Raji (cell line): Measurements from ENCODE around the gene KCNB1.

Experiments
- POLR2A ChIP-seq: IDR thresholded peaks from 2 replicates; pipeline ENCODE4 v1.6.1; 2011; ENCODE audit warnings: low read depth, low read length, control low read depth; ENCODE audit not compliant: insufficient read depth

The KCNB1 gene

GRCh38 chr20:49461894-49462620 lies 20.4 kb downstream of the KCNB1 start:
- TF ChIP-seq POLR2A: no peak

- no peak for TF ChIP-seq POLR2A
Observed at GRCh38 chr20:49460916-49461315, 21.6 kb downstream of the KCNB1 start.

GRCh38 chr20:49460131-49460530 lies 22.3 kb downstream of the KCNB1 start:
- no peak for TF ChIP-seq POLR2A

GRCh38 chr20:49459684-49460083 lies 22.8 kb downstream of the KCNB1 start:
- TF ChIP-seq POLR2A: no peak

- TF ChIP-seq POLR2A: no peak
Observed at GRCh38 chr20:49457444-49457843, 25.0 kb downstream of the KCNB1 start.

- TF ChIP-seq POLR2A: no peak
Observed at GRCh38 chr20:49456646-49457045, 25.8 kb downstream of the KCNB1 start.

- TF ChIP-seq POLR2A: no peak
Observed at GRCh38 chr20:49455691-49456090, 26.8 kb downstream of the KCNB1 start.

- no peak for TF ChIP-seq POLR2A
Observed at GRCh38 chr20:49452011-49452482, 30.4 kb downstream of the KCNB1 start.

- no peak for TF ChIP-seq POLR2A
Observed at GRCh38 chr20:49450281-49450721, 32.2 kb downstream of the KCNB1 start.

GRCh38 chr20:49448917-49449316 lies 33.6 kb downstream of the KCNB1 start:
- no peak for TF ChIP-seq POLR2A

- no peak for TF ChIP-seq POLR2A
Observed at GRCh38 chr20:49447946-49448809, 34.3 kb downstream of the KCNB1 start.

GRCh38 chr20:49447364-49447763 lies 35.1 kb downstream of the KCNB1 start:
- TF ChIP-seq POLR2A: no peak

GRCh38 chr20:49446808-49447207 lies 35.7 kb downstream of the KCNB1 start:
- no peak for TF ChIP-seq POLR2A

- no peak for TF ChIP-seq POLR2A
Observed at GRCh38 chr20:49446080-49446479, 36.4 kb downstream of the KCNB1 start.

- no peak for TF ChIP-seq POLR2A
Observed at GRCh38 chr20:49445176-49445575, 37.3 kb downstream of the KCNB1 start.

- no peak for TF ChIP-seq POLR2A
Observed at GRCh38 chr20:49444553-49444990, 37.9 kb downstream of the KCNB1 start.
